GM04504 (cell line): Measurements from ENCODE around the gene MFSD2A.
"Not testable (repeated sequence)": the region's sequence is repeated elsewhere in the genome, so short reads cannot be mapped to it uniquely, and the experiment has no call there.

Source experiments
- DNase-seq: peaks from one replicate; pipeline ENCODE4 v3.0.0-alpha.2; 2012; ENCODE audit warnings: low read depth

The MFSD2A gene

GRCh38 chr1:40003156-40004093 lies 48.5 kb downstream of the MFSD2A start:
- DNase-seq, result no peak

- no peak for DNase-seq
Measured at GRCh38 chr1:40004857-40005256, 49.9 kb downstream of the MFSD2A start.

GRCh38 chr1:40007481-40008034 lies 52.6 kb downstream of the MFSD2A start:
- not testable (repeated sequence) for DNase-seq

GRCh38 chr1:40011198-40011597 lies 56.3 kb downstream of the MFSD2A start:
- DNase-seq, result no peak

GRCh38 chr1:40014253-40014706 lies 59.3 kb downstream of the MFSD2A start:
- no peak for DNase-seq

- DNase-seq, result peak; percentile 48
Measured at GRCh38 chr1:40014812-40015594, 60.1 kb downstream of the MFSD2A start.

- DNase-seq, result no peak
Measured at GRCh38 chr1:40017951-40018575, 63.1 kb downstream of the MFSD2A start.
